ENCODE data around the gene CALML3.

GRCh38 chr10:5491477-5491876 lies 33.3 kb upstream of the CALML3 start:
- TF ChIP-seq, protein P1, sequence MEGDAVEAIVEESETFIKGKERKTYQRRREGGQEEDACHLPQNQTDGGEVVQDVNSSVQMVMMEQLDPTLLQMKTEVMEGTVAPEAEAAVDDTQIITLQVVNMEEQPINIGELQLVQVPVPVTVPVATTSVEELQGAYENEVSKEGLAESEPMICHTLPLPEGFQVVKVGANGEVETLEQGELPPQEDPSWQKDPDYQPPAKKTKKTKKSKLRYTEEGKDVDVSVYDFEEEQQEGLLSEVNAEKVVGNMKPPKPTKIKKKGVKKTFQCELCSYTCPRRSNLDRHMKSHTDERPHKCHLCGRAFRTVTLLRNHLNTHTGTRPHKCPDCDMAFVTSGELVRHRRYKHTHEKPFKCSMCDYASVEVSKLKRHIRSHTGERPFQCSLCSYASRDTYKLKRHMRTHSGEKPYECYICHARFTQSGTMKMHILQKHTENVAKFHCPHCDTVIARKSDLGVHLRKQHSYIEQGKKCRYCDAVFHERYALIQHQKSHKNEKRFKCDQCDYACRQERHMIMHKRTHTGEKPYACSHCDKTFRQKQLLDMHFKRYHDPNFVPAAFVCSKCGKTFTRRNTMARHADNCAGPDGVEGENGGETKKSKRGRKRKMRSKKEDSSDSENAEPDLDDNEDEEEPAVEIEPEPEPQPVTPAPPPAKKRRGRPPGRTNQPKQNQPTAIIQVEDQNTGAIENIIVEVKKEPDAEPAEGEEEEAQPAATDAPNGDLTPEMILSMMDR (conservative IDR thresholded peaks at IDR 0.05 in 1 of 2, IDR thresholded peaks at IDR 0.05 in 1 of 2; ENCODE audit: low read depth in 1 of 2, low read length in 2 of 2): no peak
- no peak for TF ChIP-seq EZH2 (IDR thresholded peaks at IDR 0.05; ENCODE audit: low read length, missing control alignments)
